HG02973 (cell line): ENCODE results near the gene USP28.
A peak's percentile ranks its signal among the peaks of the same experiment; 100 is the strongest.
"Not testable (repeated sequence)": the region's sequence is repeated elsewhere in the genome, so short reads cannot be mapped to it uniquely, and the experiment has no call there.

ENCODE experiments used
- ATAC-seq: cut with Tn5 transposase; IDR thresholded peaks from one replicate; pipeline ENCODE4 v1.9.1; 2021; ENCODE audit warnings: moderate library complexity; ENCODE audit not compliant: unreplicated experiment

Gene USP28

GRCh38 chr11:113779496-113779895 is 95.9 kb downstream of the USP28 start, which contains the start of gene CLDN25:
TSS of gene CLDN25 (plus strand) at chr11:113779796. CDS start at chr11:113779796, 0 bp downstream.
- ATAC-seq: no peak

GRCh38 chr11:113778111-113778910 is 97.1 kb downstream of the USP28 start:
- no peak for ATAC-seq

DNA sequence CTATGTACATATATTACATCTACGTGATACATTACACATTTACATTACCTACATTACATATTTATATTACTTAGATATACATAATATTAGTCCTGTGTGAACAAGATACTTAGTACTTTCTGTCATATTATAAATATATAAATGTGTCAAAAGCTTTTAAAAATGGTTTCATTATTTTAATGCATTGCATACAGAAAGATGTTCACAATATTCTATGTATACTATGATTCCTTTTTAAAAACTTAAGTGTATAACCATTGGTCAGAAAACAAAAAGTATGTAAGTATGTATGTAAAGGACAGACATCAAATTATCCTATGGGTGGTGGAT is 101.2 kb downstream of the USP28 start:
- no peak for ATAC-seq

- peak; percentile 95 for ATAC-seq
These were observed 101.8 kb downstream of the USP28 start, which contains the start of gene ZW10 for GRCh38 chr11:113773416-113774173. TSS of gene ZW10 (minus strand) at chr11:113773692. CDS start at chr11:113773666, 26 bp downstream.

DNA sequence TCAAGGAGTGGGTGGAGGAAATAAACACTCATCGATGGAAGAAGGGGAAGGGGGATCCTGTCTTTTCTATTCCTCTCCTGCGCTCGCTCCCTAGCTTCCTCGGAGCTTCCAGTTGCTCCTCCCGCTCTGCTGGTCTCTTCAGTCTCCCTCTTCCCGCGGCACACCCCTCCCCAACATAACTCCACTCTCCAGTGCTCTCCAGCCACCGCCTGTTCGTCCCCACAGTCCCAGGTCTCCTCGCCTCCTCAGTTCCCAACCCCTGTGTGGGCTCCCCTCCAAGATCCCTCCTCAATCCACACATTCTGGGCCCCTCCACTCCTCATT is 102.3 kb downstream of the USP28 start:
- ATAC-seq: no peak

DNA sequence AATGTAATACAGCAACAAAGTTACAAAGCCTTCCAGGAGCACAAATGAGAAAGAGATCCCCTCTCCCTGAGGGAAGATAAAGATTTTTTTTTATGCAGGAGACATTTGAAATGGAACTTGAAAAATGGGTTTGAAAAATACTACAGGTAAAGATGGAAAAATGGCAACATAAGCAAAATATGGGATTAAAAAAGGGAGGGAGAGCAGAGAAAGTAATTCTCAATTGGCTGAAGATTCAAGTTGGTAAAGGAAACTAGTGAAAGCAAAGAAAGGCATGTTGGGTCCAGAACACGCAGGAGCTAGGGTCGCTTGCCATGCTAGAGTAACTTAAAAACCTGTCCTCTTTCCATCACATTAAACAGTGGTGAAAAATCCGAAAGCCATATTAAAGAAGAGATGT is 103.4 kb downstream of the USP28 start:
- no peak for ATAC-seq

- no peak for ATAC-seq
These were observed 110.7 kb downstream of the USP28 start for GRCh38 chr11:113764527-113765219.

GRCh38 chr11:113763040-113763439 is 112.3 kb downstream of the USP28 start:
- ATAC-seq: not testable (repeated sequence)

- no peak for ATAC-seq
These were observed 115.1 kb downstream of the USP28 start for GRCh38 chr11:113760241-113760640.

GRCh38 chr11:113752932-113753331 is 122.4 kb downstream of the USP28 start:
- ATAC-seq: no peak
